ENCODE data around the gene NSUN3.

The NSUN3 gene

GRCh38 chr3:94146455-94146854 lies 83.6 kb downstream of the NSUN3 start:
- no peak overlapping the region for H3K4me3 ChIP-seq (ENCODE audit: low read depth, low read length)
- no peak for TF ChIP-seq CTCF (IDR thresholded peaks at IDR 0.05; ENCODE audit: control insufficient read depth, extremely low read depth, insufficient read depth)
- DNase-seq (ENCODE audit: low read depth) = no peak

DNA sequence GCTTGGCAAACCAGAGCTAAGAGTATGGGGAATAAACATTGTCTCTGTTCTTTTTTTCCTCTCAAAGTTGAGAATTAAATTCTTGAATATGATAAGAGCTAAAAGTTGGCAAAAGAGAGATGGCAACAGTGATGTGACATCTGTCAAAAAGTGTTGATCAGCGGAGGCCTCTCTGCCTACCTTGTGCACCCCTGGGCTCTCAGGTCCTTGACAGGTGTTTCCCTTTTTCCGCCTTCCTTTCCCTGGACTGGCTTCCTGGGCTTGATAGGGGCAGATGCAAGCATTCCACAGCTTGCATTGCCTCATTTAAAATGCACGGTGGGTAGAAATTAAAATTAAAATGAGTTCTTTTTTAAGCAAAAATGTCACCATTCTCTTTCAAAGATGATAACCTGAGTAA lies 84.2 kb downstream of the NSUN3 start:
- DNase-seq (ENCODE audit: low read depth) = no peak
- TF ChIP-seq CTCF (IDR thresholded peaks at IDR 0.05; ENCODE audit: control insufficient read depth, extremely low read depth, insufficient read depth) = no peak
- H3K4me3 ChIP-seq (ENCODE audit: low read depth, low read length) = no peak overlapping the region

GRCh38 chr3:94150113-94150512 lies 87.3 kb downstream of the NSUN3 start:
- no peak for DNase-seq (ENCODE audit: low read depth)
- no peak for TF ChIP-seq CTCF (IDR thresholded peaks at IDR 0.05; ENCODE audit: control insufficient read depth, extremely low read depth, insufficient read depth)
- no peak overlapping the region for H3K4me3 ChIP-seq (ENCODE audit: low read depth, low read length)

DNA sequence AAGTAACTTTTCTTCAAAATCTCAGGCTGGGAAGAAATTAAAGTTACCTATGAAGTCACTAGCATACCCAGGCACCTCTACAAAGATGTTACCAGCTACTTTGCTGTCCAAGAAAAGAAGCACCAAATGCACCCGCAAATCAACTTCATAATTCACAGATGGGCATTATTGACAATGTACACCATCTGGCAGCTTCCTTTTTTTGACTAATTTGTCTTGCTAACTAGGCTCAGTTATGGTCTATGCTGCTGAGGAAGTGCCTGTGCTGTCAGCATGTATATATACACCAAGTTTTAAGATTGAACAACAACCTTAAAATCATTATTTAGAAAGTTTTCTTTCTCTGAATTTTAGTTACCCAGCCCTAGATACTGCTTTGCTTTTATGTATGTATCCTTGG lies 93.8 kb downstream of the NSUN3 start:
- TF ChIP-seq CTCF (IDR thresholded peaks at IDR 0.05; ENCODE audit: control insufficient read depth, extremely low read depth, insufficient read depth) = no peak
- DNase-seq (ENCODE audit: low read depth) = no peak
- no peak overlapping the region for H3K4me3 ChIP-seq (ENCODE audit: low read depth, low read length)

DNA sequence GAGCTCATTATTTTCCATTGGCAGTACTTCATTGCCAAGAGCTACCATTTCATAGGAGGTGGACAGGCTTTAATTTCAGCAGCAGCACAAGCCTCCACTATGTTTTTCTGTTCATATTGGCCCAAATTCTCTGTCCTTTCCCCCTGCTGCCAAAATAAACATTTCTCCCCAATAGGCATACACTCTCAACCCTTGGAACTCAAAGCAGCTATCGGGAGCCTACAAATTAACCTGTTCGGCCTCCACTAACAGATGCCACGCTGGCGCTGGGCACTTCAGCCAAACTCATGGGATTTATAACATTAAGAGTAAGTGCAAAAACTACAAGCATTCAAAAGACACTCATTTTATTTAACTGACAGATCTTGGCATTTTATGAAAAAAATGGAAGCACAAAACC lies 95.7 kb downstream of the NSUN3 start:
- no peak for TF ChIP-seq CTCF (IDR thresholded peaks at IDR 0.05; ENCODE audit: control insufficient read depth, extremely low read depth, insufficient read depth)
- H3K4me3 ChIP-seq (ENCODE audit: low read depth, low read length) = no peak overlapping the region
- DNase-seq (ENCODE audit: low read depth) = no peak

- no peak for DNase-seq (ENCODE audit: low read depth)
- H3K4me3 ChIP-seq (ENCODE audit: low read depth, low read length) = no peak overlapping the region
- TF ChIP-seq CTCF (IDR thresholded peaks at IDR 0.05; ENCODE audit: control insufficient read depth, extremely low read depth, insufficient read depth) = no peak
Observed at GRCh38 chr3:94159062-94159828, 96.4 kb downstream of the NSUN3 start.

GRCh38 chr3:94162700-94163099 lies 99.8 kb downstream of the NSUN3 start:
- no peak overlapping the region for H3K4me3 ChIP-seq (ENCODE audit: low read depth, low read length)
- no peak for DNase-seq (ENCODE audit: low read depth)
- no peak for TF ChIP-seq CTCF (IDR thresholded peaks at IDR 0.05; ENCODE audit: control insufficient read depth, extremely low read depth, insufficient read depth)

Data from LNCaP clone FGC (cell line).